ENCODE data around the gene GPR22. TPM values are rescaled to one million over a fixed set of nuclear protein-coding genes. Genes with fewer than 3 reads are reported as not detected.

The GPR22 gene
- total RNA-seq, 1 experiment from 2014 or later: not detected

- no peak overlapping the region for H3K9ac ChIP-seq (ENCODE audit: extremely low read depth, insufficient read length, low read length)
- no peaks in the 10 kb centered on the region for H4K20me1 ChIP-seq (ENCODE audit: control insufficient read depth, insufficient read depth, insufficient read length)
- no peak overlapping the region for H3K4ac ChIP-seq (ENCODE audit: low read depth, low read length)
- Mint-ChIP-seq H3K36me3 (ENCODE audit: insufficient read depth in 1 of 3, low read depth in 3 of 3) (peaks cover 0 to 1% (median 0%) of the 10 kb centered on the region in 3 experiments; a peak in 1 of 7 replicates), H3K27me3 (ENCODE audit: low read depth) (no peaks in the 10 kb centered on the region), H3K27ac (no peak overlapping the region), H3K4me3 (no peak overlapping the region), H3K4me1 (peaks cover 4 to 5% of the 10 kb centered on the region in 2 experiments; a peak in 2 of 4 replicates), H3K9me3 (no peaks in the 10 kb centered on the region)
- H3K56ac ChIP-seq (ENCODE audit: insufficient read length, low read depth, low read length): no peak overlapping the region
- no peak overlapping the region for H4K8ac ChIP-seq (replicated peaks; ENCODE audit: insufficient read length, low read depth, low read length)
- H3K4me1 ChIP-seq (ENCODE audit: insufficient read depth, low read length): no peaks in the 10 kb centered on the region
- H2BK5ac ChIP-seq (ENCODE audit: insufficient read length, low read length): no peak overlapping the region
- no peak overlapping the region for H3K18ac ChIP-seq (ENCODE audit: insufficient read length, low read depth, low read length)
- no CpG with 5 or more reads among the region's 1 CpG for WGBS (ENCODE audit: extremely low coverage, insufficient read length, low lambda C conversion rate)
- no peak overlapping the region for H2AK5ac ChIP-seq (ENCODE audit: insufficient read length, low read length)
- no peaks in the 10 kb centered on the region for H3K9me3 ChIP-seq (ENCODE audit: control insufficient read depth, low read depth, low read length)
- no peak overlapping the region for H3K4me2 ChIP-seq (ENCODE audit: insufficient read depth, insufficient read length, low read length)
- no peak overlapping the region for H3K23ac ChIP-seq (ENCODE audit: insufficient read length, low read depth, low read length)
- no peak overlapping the region for H4K91ac ChIP-seq (ENCODE audit: insufficient read length, low read depth, low read length)
- no peaks in the 10 kb centered on the region for H3K79me1 ChIP-seq (ENCODE audit: insufficient read depth, low read depth, low read length, poor library complexity, severe bottlenecking)
- no peaks in the 10 kb centered on the region for H3K79me2 ChIP-seq (ENCODE audit: insufficient read depth, low read length)
- H3K14ac ChIP-seq (ENCODE audit: insufficient read depth, low read length): no peak overlapping the region
- no peak for TF ChIP-seq CTCF (conservative IDR thresholded peaks at IDR 0.05)
- no peaks in the 10 kb centered on the region for H3K27me3 ChIP-seq (ENCODE audit: insufficient read depth, low read length)
- H3T11ph ChIP-seq (ENCODE audit: low read length): no peak overlapping the region
- no peak overlapping the region for H2BK15ac ChIP-seq (ENCODE audit: low read depth, low read length)
- no peak overlapping the region for H2AFZ ChIP-seq (ENCODE audit: low read length)
- no peak overlapping the region for H2BK120ac ChIP-seq (ENCODE audit: low read depth, low read length, poor library complexity, severe bottlenecking)
- H3K23me2 ChIP-seq (ENCODE audit: insufficient read length, low read depth, low read length, poor library complexity, severe bottlenecking): no peaks in the 10 kb centered on the region
- no peak overlapping the region for H2BK12ac ChIP-seq (ENCODE audit: insufficient read length, low read depth, low read length)
- no peak overlapping the region for H3K27ac ChIP-seq (ENCODE audit: insufficient read length, low read depth, low read length)
- no peak overlapping the region for H4K5ac ChIP-seq (ENCODE audit: insufficient read length, low read depth, low read length)
- no peak overlapping the region for H2BK20ac ChIP-seq (ENCODE audit: low read depth, low read length, poor library complexity, severe bottlenecking)
- no peak for DNase-seq
These were observed 16.5 kb upstream of the GPR22 start for GRCh38 chr7:107453388-107453787.

All from H9 (cell line).